ENCODE measurements around the gene PTPN2.
"Not testable (repeated sequence)": the region's sequence is repeated elsewhere in the genome, so short reads cannot be mapped to it uniquely, and the experiment has no call there.

Gene PTPN2

DNA sequence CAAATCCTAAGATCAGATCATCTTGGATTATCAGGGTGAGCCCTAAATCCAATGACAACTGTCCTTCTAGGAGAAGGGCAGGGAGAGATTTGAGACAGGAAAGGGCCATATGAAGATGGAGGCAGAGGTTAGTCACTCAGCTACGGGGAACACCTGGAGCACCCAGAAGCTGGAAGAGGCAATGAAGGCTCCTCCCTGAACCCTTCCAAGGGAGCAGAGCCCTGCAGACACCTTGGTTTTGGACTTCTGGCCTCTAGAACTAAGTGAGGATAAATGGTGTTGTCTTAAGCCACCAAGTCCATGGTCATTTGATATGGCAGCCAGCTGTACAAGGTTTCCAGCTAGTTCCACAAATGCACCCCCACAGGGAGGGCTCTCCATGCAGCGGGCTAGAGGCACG is 6.9 kb upstream of the PTPN2 start:
- DNase-seq, result no peak

DNA sequence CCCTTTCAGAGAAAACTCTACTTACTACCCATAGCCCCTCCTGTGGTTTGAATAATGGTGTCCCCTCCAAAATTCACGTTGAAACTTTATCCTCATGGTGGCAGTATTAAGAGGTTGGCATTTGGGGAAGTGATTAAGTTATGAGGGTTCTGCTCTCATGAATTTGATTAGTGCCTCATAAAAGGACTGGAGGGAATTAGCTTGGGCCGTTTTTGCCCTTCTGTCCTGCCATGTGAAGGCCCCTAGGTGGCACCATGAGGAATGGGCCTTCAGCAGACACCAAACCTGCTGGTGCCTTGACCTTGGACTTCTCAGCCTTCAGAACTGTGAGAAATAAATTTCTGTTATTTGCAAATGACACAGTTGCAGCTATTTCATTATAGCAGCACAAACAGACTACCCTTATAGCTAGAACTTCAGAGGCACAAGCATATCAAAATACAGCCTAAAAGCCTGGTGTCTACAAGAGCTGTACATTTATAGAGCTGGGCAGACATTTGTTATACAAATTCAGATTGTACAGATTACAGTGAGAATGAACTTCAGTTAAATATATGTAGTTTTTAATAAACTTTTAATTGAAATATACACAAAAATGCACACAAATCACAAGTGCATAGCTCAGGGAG is 2.6 kb upstream of the PTPN2 start:
- DNase-seq, result no peak

- no peak for DNase-seq
Observed at GRCh38 chr18:12885500-12885899, 1.5 kb upstream of the PTPN2 start.

DNA sequence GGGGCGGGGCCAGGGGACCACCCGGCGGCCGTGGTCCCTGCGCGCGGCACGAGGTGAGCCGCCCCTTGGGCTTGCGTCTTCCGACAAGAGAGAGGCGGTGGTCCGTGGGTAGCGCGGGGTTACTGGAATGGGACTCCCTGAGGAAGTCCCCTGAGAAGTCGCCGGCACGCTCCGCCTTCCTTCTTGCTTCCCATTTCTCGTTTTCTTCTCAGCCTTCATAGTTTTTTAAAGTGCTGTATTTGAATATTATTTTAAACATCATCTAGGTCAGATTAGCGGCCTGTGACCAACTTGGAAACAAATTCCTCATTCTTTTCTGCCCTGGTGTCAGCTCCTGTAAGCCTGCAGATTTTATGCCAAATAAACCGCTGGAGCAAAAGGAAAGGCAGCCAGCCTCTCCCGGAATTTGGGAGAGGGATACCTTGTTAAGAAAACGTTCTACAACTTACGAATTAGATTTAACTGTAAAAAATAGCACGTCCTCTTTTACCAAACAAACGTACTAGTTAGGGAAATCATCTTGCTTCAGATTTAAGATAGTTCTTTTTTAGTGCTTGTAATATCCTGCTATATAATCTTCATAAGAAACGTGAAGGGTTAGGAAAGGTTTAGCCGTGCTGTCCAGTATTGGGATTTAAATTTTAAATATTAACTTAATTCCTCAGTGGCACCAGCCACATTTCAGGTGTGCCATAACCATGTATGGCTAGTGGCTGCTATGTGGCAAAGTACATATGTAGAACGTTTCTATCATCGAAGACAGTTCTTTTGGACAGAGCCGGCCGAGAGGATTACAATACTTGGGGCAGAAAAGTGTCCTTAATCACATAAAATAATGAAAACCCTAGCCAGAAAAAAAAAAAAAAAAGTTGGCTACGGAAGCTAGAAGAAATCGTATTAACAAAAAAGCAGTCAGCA is 628 bp upstream of the PTPN2 start:
- no peak for DNase-seq

DNA sequence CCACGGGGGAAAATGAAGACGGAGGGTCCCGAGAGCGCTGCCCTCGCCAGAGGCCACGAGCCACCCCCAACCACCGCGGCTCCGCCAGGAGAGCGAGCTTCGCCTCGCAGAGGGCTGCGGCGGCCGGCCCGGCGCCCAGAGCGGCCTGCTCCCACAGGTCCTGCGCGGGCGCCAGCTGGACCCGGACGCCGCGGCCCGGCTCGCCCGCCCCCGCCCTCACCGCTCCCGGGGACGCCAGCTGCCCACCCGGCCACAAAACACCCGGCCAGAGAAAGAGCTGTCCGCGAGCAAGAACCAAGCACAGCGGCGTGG is 709 bp downstream of the PTPN2 start:
- no peak for DNase-seq

DNA sequence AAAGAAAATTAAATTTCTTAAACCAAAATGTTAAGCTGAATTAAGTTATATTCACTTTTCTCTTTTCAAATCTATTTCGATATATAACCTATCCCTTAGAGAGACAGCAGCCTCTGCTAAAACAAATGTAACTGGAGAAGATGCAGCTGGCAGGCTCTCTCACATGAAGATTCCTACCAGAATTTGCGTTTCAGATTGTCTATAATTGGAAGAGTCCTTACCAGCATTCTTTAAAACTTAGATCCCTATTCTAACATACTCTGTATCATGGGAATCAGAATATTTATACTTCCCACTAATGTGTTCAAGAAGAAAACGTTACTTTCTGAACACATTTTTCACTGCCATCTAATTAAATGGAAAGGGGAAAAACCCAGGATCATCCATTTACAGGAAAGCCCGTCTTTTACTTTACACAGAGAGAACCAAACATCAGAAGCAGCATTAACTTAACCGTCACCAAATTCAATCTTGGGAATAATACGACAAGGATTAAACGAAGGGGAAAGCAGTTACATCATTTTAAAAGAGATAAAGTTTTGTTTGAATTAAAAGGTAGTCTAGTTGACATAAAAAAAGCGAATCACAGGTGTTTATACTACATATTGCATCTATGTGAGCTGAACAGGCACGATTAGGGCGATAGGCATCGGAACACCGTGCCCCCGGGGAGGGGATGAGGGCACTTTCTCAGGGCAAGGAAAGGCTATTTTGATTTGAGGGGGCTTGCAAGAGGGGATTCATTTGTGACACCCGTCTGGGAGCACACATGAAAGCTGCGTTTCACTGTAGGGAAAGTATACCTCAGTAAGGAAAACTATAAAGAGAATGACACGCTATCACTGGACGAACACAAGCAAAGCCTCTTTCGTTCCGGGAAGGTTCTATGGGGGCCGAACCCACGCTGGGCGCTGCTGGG is 1.3 kb downstream of the PTPN2 start:
- DNase-seq, result no peak

DNA sequence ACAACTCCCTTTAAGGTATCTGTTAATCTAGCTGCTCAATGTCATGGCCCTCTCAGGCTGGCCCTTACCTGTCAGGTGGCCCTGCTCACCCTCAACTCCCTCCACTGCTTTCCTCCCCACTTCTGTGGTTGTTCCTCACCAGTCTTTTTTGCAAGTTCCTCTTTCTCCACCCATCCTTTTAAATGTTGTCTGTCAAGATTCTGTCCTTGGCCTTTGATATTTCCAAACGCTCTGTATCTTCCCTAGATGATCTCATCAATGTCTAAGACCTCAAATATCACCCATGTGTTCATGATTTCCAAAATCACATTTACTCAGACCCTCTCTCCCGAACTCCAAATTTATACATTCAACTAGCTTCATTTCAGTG is 3.5 kb downstream of the PTPN2 start:
- DNase-seq, result no peak

- no peak for DNase-seq
Observed at GRCh38 chr18:12879840-12880540, 4.0 kb downstream of the PTPN2 start.

GRCh38 chr18:12874992-12875391 is 9.0 kb downstream of the PTPN2 start:
- not testable (repeated sequence) for DNase-seq

GRCh38 chr18:12873961-12874567 is 10.0 kb downstream of the PTPN2 start:
- DNase-seq, result not testable (repeated sequence)

GRCh38 chr18:12872408-12872807 is 11.6 kb downstream of the PTPN2 start:
- no peak for DNase-seq

GRCh38 chr18:12868576-12868975 is 15.5 kb downstream of the PTPN2 start:
- no peak for DNase-seq

GRCh38 chr18:12867441-12868123 is 16.5 kb downstream of the PTPN2 start:
- no peak for DNase-seq

GRCh38 chr18:12863687-12864216 is 20.3 kb downstream of the PTPN2 start:
- DNase-seq, result no peak

GRCh38 chr18:12862874-12863482 is 21.1 kb downstream of the PTPN2 start:
- no peak for DNase-seq

GRCh38 chr18:12862467-12862866 is 21.6 kb downstream of the PTPN2 start:
- DNase-seq, result no peak

- no peak for DNase-seq
Observed at GRCh38 chr18:12861637-12862036, 22.4 kb downstream of the PTPN2 start.

- no peak for DNase-seq
Observed at GRCh38 chr18:12860530-12860929, 23.5 kb downstream of the PTPN2 start.

GRCh38 chr18:12858991-12859390 is 25.0 kb downstream of the PTPN2 start:
- no peak for DNase-seq

DNA sequence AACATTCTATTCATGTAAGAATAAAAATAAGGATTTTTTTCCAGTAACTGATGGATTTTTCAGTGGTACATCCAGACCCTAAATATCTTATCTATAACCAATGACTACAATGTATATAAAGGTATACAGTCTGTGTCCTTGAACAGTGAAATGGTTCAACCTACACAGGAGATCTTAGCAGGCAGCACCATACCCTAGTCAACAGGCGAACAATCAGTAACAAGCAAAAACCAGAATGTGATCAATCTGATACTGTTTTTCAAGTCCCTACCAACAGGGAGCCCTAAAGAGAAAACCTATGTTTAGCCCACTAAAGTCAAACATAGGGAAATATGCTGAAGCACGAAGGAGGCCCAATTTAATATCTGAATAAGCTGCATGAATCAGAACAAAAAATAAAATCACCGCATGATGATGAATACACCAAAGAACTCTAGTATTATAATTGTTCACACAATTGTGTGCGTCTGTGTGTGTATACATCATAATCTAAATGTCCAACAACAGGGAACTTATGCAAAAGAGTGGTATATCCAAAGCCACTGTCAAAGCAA is 26.0 kb downstream of the PTPN2 start:
- DNase-seq, result no peak

Measured in NCI-H1105 (cell line).